Endothelial cell of umbilical vein (primary cell): ENCODE data around the gene XPNPEP2. TPM values are rescaled to one million over a fixed set of nuclear protein-coding genes. Genes with fewer than 3 reads are reported as not detected.
A peak's percentile ranks its signal among the peaks of the same experiment; 100 is the strongest.

Experiments used
- BruUV-seq: library from RNA; stranded (reverse); fragments of 400-500 nt; replicated peaks from 2 replicates; lab custom pipeline; 2021; lab: Mats Ljungman, UMichigan
- CTCF ChIA-PET: fragments of 300-600, 350-600 bp; sonication (Branson Sonifier 250); formaldehyde crosslinking; loops from one replicate; lab custom pipeline; 2021; ENCODE audit warnings: antibody characterized with exemption, inconsistent platforms; lab: Charles Lee
- POLR2A ChIA-PET: fragments of 300-600, 350-600 bp; sonication (Branson Sonifier 250); formaldehyde crosslinking; loops from one replicate; lab custom pipeline; 2021; ENCODE audit warnings: antibody characterized with exemption, inconsistent platforms; lab: Charles Lee
- DNase-seq: peaks from one replicate; pipeline ENCODE4 v3.0.0-alpha.2; 2011; ENCODE audit warnings: low read depth, low spot score
- FAIRE-seq: peaks from 2 replicates; lab custom pipeline; 2011; peaks lifted over from hg19 to GRCh38; lab: Jason Lieb, UNC
- H2AFZ ChIP-seq: 2 replicates; pipeline ENCODE4 v1.6.0; 2012; ENCODE audit warnings: low read depth, low read length, control low read depth, inconsistent platforms
- H3K27ac ChIP-seq: 2 replicates; pipeline ENCODE4 v1.5.1; 2011; ENCODE audit warnings: low read depth, mild to moderate bottlenecking, control low read depth, low read length, moderate library complexity; ENCODE audit not compliant: insufficient read depth
- H3K27me3 ChIP-seq, 2 experiments: 2 replicates each; pipeline versions ENCODE4 v1.6.0 to v1.6.1; 2011; ENCODE audit warnings: low read length in 2 of 2, mixed read lengths in 1 of 2; ENCODE audit not compliant: control insufficient read depth in 2 of 2, insufficient read depth in 2 of 2
- H3K36me3 ChIP-seq, 2 experiments: 2 replicates in 1 of 2; 3 replicates in 1 of 2; pipeline ENCODE4 v1.5.1; 2011; ENCODE audit warnings: low read length in 2 of 2, mild to moderate bottlenecking in 1 of 2, moderate library complexity in 1 of 2; ENCODE audit not compliant: control insufficient read depth in 2 of 2, insufficient read depth in 2 of 2; ENCODE audit errors: extremely low read depth in 1 of 2
- H3K4me1 ChIP-seq: 3 replicates; pipeline ENCODE4 v1.5.1; 2011; ENCODE audit warnings: mild to moderate bottlenecking, low read length; ENCODE audit not compliant: control insufficient read depth, insufficient read depth; ENCODE audit errors: extremely low read depth
- H3K4me2 ChIP-seq: 2 replicates; pipeline ENCODE4 v1.6.1; 2011; ENCODE audit warnings: low read length, control low read depth, mixed read lengths; ENCODE audit not compliant: insufficient read depth
- H3K4me3 ChIP-seq, 3 experiments: fragments of 200-600 bp in 1 of 3; sonication (generic), shearing (Covaris generic) in 1 of 3; replicated peaks in 1 of 3; 2 replicates each; pipeline ENCODE4 v1.5.1; 2011 to 2016; ENCODE audit warnings: control low read depth in 3 of 3, low read length in 3 of 3, mild to moderate bottlenecking in 2 of 3, inconsistent platforms in 1 of 3, low read depth in 1 of 3, moderate library complexity in 1 of 3; ENCODE audit not compliant: insufficient read depth in 1 of 3
- H3K79me2 ChIP-seq: 2 replicates; pipeline ENCODE4 v1.6.0; 2012; ENCODE audit warnings: low read length, inconsistent platforms; ENCODE audit not compliant: control insufficient read depth, insufficient read depth
- H3K9ac ChIP-seq: replicated peaks from 2 replicates; pipeline ENCODE3; 2011; ENCODE audit warnings: low read length, control low read depth; ENCODE audit not compliant: insufficient read depth; ENCODE audit errors: extremely low read depth
- H3K9me1 ChIP-seq: replicated peaks from 3 replicates; pipeline ENCODE4 v1.6.0; 2011; ENCODE audit warnings: mild to moderate bottlenecking, low read length; ENCODE audit not compliant: control insufficient read depth, insufficient read depth; ENCODE audit errors: extremely low read depth
- H3K9me3 ChIP-seq: replicated peaks from 2 replicates; pipeline ENCODE4 v1.5.1; 2012; ENCODE audit warnings: low read length, inconsistent platforms; ENCODE audit not compliant: control insufficient read depth, insufficient read depth
- H4K20me1 ChIP-seq: replicated peaks from 2 replicates; pipeline ENCODE3; 2011; ENCODE audit warnings: mild to moderate bottlenecking, low read length; ENCODE audit not compliant: control insufficient read depth, insufficient read depth; ENCODE audit errors: extremely low read depth
- CTCF ChIP-seq, 2 donors: IDR thresholded peaks; 1 replicate in 1 of 2; 2 replicates in 1 of 2; pipeline ENCODE4 v1.5.1; 2011; ENCODE audit warnings: low read length in 2 of 2, mild to moderate bottlenecking in 2 of 2, moderate library complexity in 2 of 2, control low read depth in 1 of 2, inconsistent platforms in 1 of 2, low read depth in 1 of 2; ENCODE audit not compliant: insufficient read depth in 1 of 2; ENCODE audit errors: extremely low read depth in 1 of 2
- EZH2 ChIP-seq: IDR thresholded peaks from 2 replicates; pipeline ENCODE4 v1.6.1; 2012; ENCODE audit warnings: borderline replicate concordance, low read depth, mild to moderate bottlenecking, moderate library complexity, low read length, inconsistent platforms; ENCODE audit not compliant: severe bottlenecking
- FOS ChIP-seq: IDR thresholded peaks from 2 replicates; pipeline ENCODE4 v1.6.1; 2011; ENCODE audit warnings: mild to moderate bottlenecking, low read length, moderate library complexity, borderline replicate concordance; ENCODE audit not compliant: insufficient read depth
- GATA2 ChIP-seq: IDR thresholded peaks from 2 replicates; pipeline ENCODE4 v1.7.0; 2011; ENCODE audit warnings: low read depth, mild to moderate bottlenecking, moderate library complexity, mixed read lengths, low read length; ENCODE audit not compliant: insufficient read length, insufficient read depth
- JUN ChIP-seq: IDR thresholded peaks from 2 replicates; pipeline ENCODE4 v1.6.1; 2011; ENCODE audit warnings: borderline replicate concordance, low read depth; ENCODE audit not compliant: insufficient read length, insufficient read depth
- MAX ChIP-seq: IDR thresholded peaks from 2 replicates; pipeline ENCODE4 v1.6.1; 2011; ENCODE audit not compliant: insufficient read depth, insufficient read length
- MYC ChIP-seq: IDR thresholded peaks from one replicate; pipeline ENCODE4 v1.6.1; 2011; ENCODE audit warnings: mild to moderate bottlenecking, low read depth, low read length
- POLR2A ChIP-seq: IDR thresholded peaks from 2 replicates; pipeline ENCODE4 v1.6.1; 2012; ENCODE audit warnings: low read depth, mild to moderate bottlenecking, control low read depth, low read length
- POLR2AphosphoS5 ChIP-seq: IDR thresholded peaks from 2 replicates; pipeline ENCODE4 v1.6.1; 2012; ENCODE audit warnings: low read depth, mild to moderate bottlenecking, control low read depth, low read length, moderate library complexity; ENCODE audit not compliant: insufficient read depth
- dilution Hi-C: fragments of 300-500 bp; cut with MboI; formaldehyde crosslinking; loops from one replicate; pipeline ENCODE4 v1.15.0; 2019; ENCODE audit warnings: low sequenced_read_pairs; ENCODE audit not compliant: extremely low pct_ligation_motif_present
- intact Hi-C: fragments of 100-400 bp; cut with micrococcal nuclease; formaldehyde crosslinking; loops from one replicate; pipeline ENCODE4 v1.10.0; 2022
- polyA plus RNA-seq, 4 experiments: library from polyadenylated mRNA; depleted of rRNA in 3 of 4; stranded (reverse) in 3 of 4; unstranded in 1 of 4; fragments of >200 nt; gene quantifications; 2 replicates each; pipeline versions ENCODE4 v1.2.1 to v1.2.3, GENCODE V29; 2011 to 2012; ENCODE audit warnings: missing spikeins in 1 of 4
- total RNA-seq: library from RNA; stranded (reverse); gene quantifications from 2 replicates; pipeline ENCODE4 v1.2.3, GENCODE V29; 2021

XPNPEP2 gene
- total and polyA plus RNA-seq, 2 donors (not counting 3 experiments of a cell fraction or from before 2014, with no cell fraction given) = 0.04 TPM; not detected in 1

- FAIRE-seq (no peak), DNase-seq (no peak)
- no peaks in the 10 kb centered on the region for H3K36me3 ChIP-seq
- no peak overlapping the region for H3K4me3 ChIP-seq
- no peaks in the 10 kb centered on the region for H3K9me1 ChIP-seq
- no TSS peak for BruUV-seq
- no peaks in the 10 kb centered on the region for H4K20me1 ChIP-seq
- no peak overlapping the region for H2AFZ ChIP-seq
- peak overlapping the region; percentile 38 for H3K27ac ChIP-seq
- no peaks in the 10 kb centered on the region for H3K27me3 ChIP-seq
- intact Hi-C loops (no loop called here), dilution Hi-C loops (no loop called here)
- H3K4me1 ChIP-seq = peaks cover 77% of the 10 kb centered on the region
- H3K9ac ChIP-seq = no peak overlapping the region
- H3K9me3 ChIP-seq = no peaks in the 10 kb centered on the region
- TF ChIP-seq GATA2 = no peak
- no peak for TF ChIP-seq CTCF (IDR thresholded peaks at IDR 0.05; ENCODE audit: extremely low read depth in 1 of 2, insufficient read depth in 1 of 2, low read depth in 1 of 2, low read length in 2 of 2)
- TF ChIP-seq EZH2 = no peak
- TF ChIP-seq MAX = no peak
- no peak for TF ChIP-seq MYC
- no peak for TF ChIP-seq POLR2A
- TF ChIP-seq JUN = no peak
- TF ChIP-seq FOS = no peak
- TF ChIP-seq POLR2AphosphoS5 = no peak
- H3K4me2 ChIP-seq = no peak overlapping the region
- ChIA-PET POLR2A (no interaction called here), CTCF (no interaction called here)
- no peaks in the 10 kb centered on the region for H3K79me2 ChIP-seq
Observed at GRCh38 chrX:129721414-129721813, 17.4 kb upstream of the XPNPEP2 start.
